Psoas muscle (tissue), 8 donors: Measurements from ENCODE around the gene CCND1. TPM values are rescaled to one million over a fixed set of nuclear protein-coding genes. Genes with fewer than 3 reads are reported as not detected.

ENCODE experiments used
- ATAC-seq, 4 donors: fragments of 200-7000 bp; cut with Tn5 transposase; one replicate each; pipeline ENCODE4 v1.9.1; 2020; ENCODE audit warnings: moderate library complexity in 3 of 4, mild to moderate bottlenecking in 2 of 4
- DNase-seq, 2 donors: peaks; one replicate each; pipeline ENCODE4 v3.0.0-alpha.2; 2020
- H3K27ac ChIP-seq: fragments of 200-600 bp; one replicate; pipeline ENCODE4 v1.8.0; 2022
- H3K27me3 ChIP-seq, 3 donors: fragments of 200-600 bp in 1 of 3; one replicate each; pipeline versions ENCODE4 v1.6.1 to v1.8.0; 2013 to 2022; ENCODE audit warnings: low read length in 2 of 3, mild to moderate bottlenecking in 2 of 3, moderate library complexity in 1 of 3; ENCODE audit not compliant: insufficient read depth in 3 of 3
- H3K36me3 ChIP-seq, 2 donors: fragments of 200-600 bp in 1 of 2; one replicate each; pipeline versions ENCODE4 v1.6.1 to v1.8.0; 2013 to 2022; ENCODE audit warnings: low read depth in 1 of 2, mild to moderate bottlenecking in 1 of 2, moderate library complexity in 1 of 2; ENCODE audit not compliant: insufficient read depth in 1 of 2
- H3K4me1 ChIP-seq: fragments of 200-600 bp; one replicate; pipeline ENCODE4 v1.8.0; 2022
- H3K4me3 ChIP-seq: fragments of 200-600 bp; one replicate; pipeline ENCODE4 v1.8.0; 2022; ENCODE audit warnings: mild to moderate bottlenecking
- H3K9me3 ChIP-seq: fragments of 200-600 bp; one replicate; pipeline ENCODE4 v1.8.0; 2022
- CTCF ChIP-seq: fragments of 200-600 bp; IDR thresholded peaks from one replicate; pipeline ENCODE4 v1.8.0; 2022; ENCODE audit warnings: antibody characterized with exemption
- WGBS, 3 donors: extraction: QIAGEN DNeasy Blood & Tissue Kit; methylation state at CpG; one replicate each; pipeline versions ENCODE4 v1.1.6 to v1.1.7; 2013; 5-methylcytosine and 5-hydroxymethylcytosine counted together
- intact Hi-C, 2 donors: fragments of 100-400 bp; cut with DNase I; formaldehyde crosslinking; loops; one replicate each; pipeline versions ENCODE4 v1.11.0 to v1.14.2; 2022
- polyA plus RNA-seq, 3 donors: library from polyadenylated mRNA; stranded (reverse); fragments of 200-250 nt; gene quantifications; one replicate each; pipeline ENCODE4 v1.2.3, GENCODE V29; 2013
- total RNA-seq, 4 donors: library from RNA; stranded (reverse); fragmentation: NEBNext Ultra II Directional in 2 of 4; extraction: Animal tissue kit (Norgen Biotek cat#: 25700) in 2 of 4; gene quantifications; one replicate each; pipeline versions ENCODE4 v1.2.1 to v1.2.4, GENCODE V29; 2021 to 2023
- donor health status: healthy with polysubstance abuse.
- donor health status: DM: no; HTN: no; CAD: no; lungs with moderate emphysema.
- donor health status: Bipolar disorder and iron deficiency.
- donor health status: healthy.
- donor health status: DM: yes; HTN: yes; CAD: no.
- donor health status: DM: no; HTN: no; CAD: no.
- donor health status: DM: no; HTN: no; CAD: no.
- donor health status: DM: yes; HTN: yes; CAD: no.

The CCND1 gene
- total and polyA plus RNA-seq, 7 donors = 1.8 to 11.3 (median 6.5) TPM

- Histone ChIP-seq H3K9me3 (no peaks in the 10 kb centered on the region), H3K27ac (no peak overlapping the region), H3K4me1 (no peaks in the 10 kb centered on the region), H3K4me3 (no peak overlapping the region), H3K36me3 (peaks cover 7 to 35% of the 10 kb centered on the region in 2 donors), H3K27me3 (no peaks in the 10 kb centered on the region)
- no peak for ATAC-seq
- WGBS, 3 donors = 87 to 93% (median 87%) methylated on average over 12 of the region's 12 CpGs
- intact Hi-C loops = no loop called here
- peak in 1 of 2 donors; percentile 14 for DNase-seq
- no peak for TF ChIP-seq CTCF
Measured at GRCh38 chr11:69659591-69659990, 18.6 kb downstream of the CCND1 start.

GRCh38 chr11:69660001-69660500 is 19.1 kb downstream of the CCND1 start:
- no peak overlapping the region for H3K4me3 ChIP-seq
- H3K4me1 ChIP-seq = no peaks in the 10 kb centered on the region
- peaks cover 9 to 39% of the 10 kb centered on the region in 2 donors for H3K36me3 ChIP-seq
- intact Hi-C loops = no loop called here
- no peak for TF ChIP-seq CTCF
- no peak for DNase-seq
- no peaks in the 10 kb centered on the region for H3K9me3 ChIP-seq
- 95 to 99% (median 98%) methylated on average over 4 of the region's 4 CpGs for WGBS, 3 donors
- no peaks in the 10 kb centered on the region for H3K27me3 ChIP-seq
- H3K27ac ChIP-seq = no peak overlapping the region
- no peak for ATAC-seq

- WGBS, 3 donors = 70 to 92% (median 91%) methylated on average over 10 of the region's 10 CpGs
Measured at GRCh38 chr11:69661413-69661715, 20.4 kb downstream of the CCND1 start.

GRCh38 chr11:69662021-69662698 is 21.2 kb downstream of the CCND1 start:
- no peaks in the 10 kb centered on the region for H3K4me1 ChIP-seq
- DNase-seq (peak; percentile 60 to 66), ATAC-seq (no peak)
- H3K36me3 ChIP-seq = peaks cover 9 to 60% of the 10 kb centered on the region in 2 donors
- no peaks in the 10 kb centered on the region for H3K27me3 ChIP-seq
- intact Hi-C loops = no loop called here
- H3K27ac ChIP-seq = no peak overlapping the region
- H3K9me3 ChIP-seq = no peaks in the 10 kb centered on the region
- 76 to 77% (median 77%) methylated on average over 16 of the region's 16 CpGs for WGBS, 3 donors
- TF ChIP-seq CTCF = no peak
- H3K4me3 ChIP-seq = no peak overlapping the region

More at GRCh38 chr11:69661413-69661715, 20.4 kb downstream of the CCND1 start:
- Histone ChIP-seq H3K27ac (no peak overlapping the region), H3K27me3 (no peaks in the 10 kb centered on the region), H3K36me3 (peaks cover 9 to 52% of the 10 kb centered on the region in 2 donors), H3K4me3 (no peak overlapping the region), H3K4me1 (no peaks in the 10 kb centered on the region), H3K9me3 (no peaks in the 10 kb centered on the region)
- DNase-seq (peak in 1 of 2 donors; percentile 15), ATAC-seq (no peak)
- no peak for TF ChIP-seq CTCF
- intact Hi-C loops = no loop called here

GRCh38 chr11:69662806-69663205 is 21.9 kb downstream of the CCND1 start:
- Histone ChIP-seq H3K27ac (no peak overlapping the region), H3K4me1 (no peaks in the 10 kb centered on the region), H3K4me3 (no peak overlapping the region), H3K9me3 (no peaks in the 10 kb centered on the region), H3K27me3 (no peaks in the 10 kb centered on the region), H3K36me3 (peaks cover 9 to 67% of the 10 kb centered on the region in 2 donors)
- no peak for TF ChIP-seq CTCF
- no peak for ATAC-seq
- DNase-seq = peak in 1 of 2 donors; percentile 14
- intact Hi-C loops = no loop called here
- WGBS, 3 donors = 89 to 93% (median 90%) methylated on average over 13 of the region's 13 CpGs
